Pancreas (tissue), 10 donors: ENCODE measurements around the gene ACTL7A. TPM values are rescaled to one million over a fixed set of nuclear protein-coding genes. Genes with fewer than 3 reads are reported as not detected.
"Not testable (repeated sequence)": the region's sequence is repeated elsewhere in the genome, so short reads cannot be mapped to it uniquely, and the experiment has no call there.

Experiments used
- ATAC-seq, 4 donors: fragments of 200-7000 bp; cut with Tn5 transposase; one replicate each; pipeline versions ENCODE4 v1.8.0 to v1.9.1; 2020; ENCODE audit warnings: mild to moderate bottlenecking in 4 of 4, moderate library complexity in 4 of 4
- DNase-seq, 6 donors: peaks; one replicate each; pipeline ENCODE4 v3.0.0-alpha.2; 2020
- FAIRE-seq: peaks from 2 replicates; lab custom pipeline; 2012; peaks lifted over from hg19 to GRCh38; lab: Jason Lieb, UNC
- H3K27ac ChIP-seq, 4 donors: fragments of 200-600 bp; sonication (generic); 1 replicate in 3 of 4; 2 replicates in 1 of 4; pipeline versions ENCODE4 v1.5.0 to v1.8.0; 2020
- H3K27me3 ChIP-seq, 4 donors: fragments of 200-600 bp; one replicate each; pipeline ENCODE4 v1.8.0; 2021
- H3K36me3 ChIP-seq, 3 donors: fragments of 200-600 bp; sonication (generic) in 1 of 3; one replicate each; pipeline versions ENCODE4 v1.5.0 to v1.8.0; 2020 to 2021
- H3K4me1 ChIP-seq, 3 donors: fragments of 200-600 bp; one replicate each; pipeline ENCODE4 v1.8.0; 2021
- H3K4me3 ChIP-seq, 4 donors: fragments of 200-600 bp; sonication (generic) in 2 of 4; one replicate each; pipeline versions ENCODE4 v1.5.0 to v1.8.0; 2020 to 2021
- H3K9me3 ChIP-seq, 4 donors: fragments of 200-600 bp; one replicate each; pipeline ENCODE4 v1.8.0; 2021
- WGBS, 2 donors: extraction: QIAGEN DNeasy Blood & Tissue Kit; methylation state at CpG; one replicate each; pipeline ENCODE4 v1.1.7; 2013; 5-methylcytosine and 5-hydroxymethylcytosine counted together
- intact Hi-C, 3 donors: fragments of 100-400 bp; cut with DNase I; formaldehyde crosslinking; loops; one replicate each; pipeline versions ENCODE4 v1.11.1 to v1.14.2; 2022
- polyA plus RNA-seq, 2 donors: library from polyadenylated mRNA; stranded (reverse); fragments of 200-250 nt; gene quantifications; one replicate each; pipeline ENCODE4 v1.2.3, GENCODE V29; 2013
- total RNA-seq, 6 donors: library from RNA; stranded (reverse); fragmentation: NEBNext Ultra II Directional in 4 of 6; extraction: Animal tissue kit (Norgen Biotek cat#: 25700) in 4 of 6; gene quantifications; one replicate each; pipeline versions ENCODE4 v1.2.1 to v1.2.4, GENCODE V29; 2021 to 2023
- TF ChIP-seq, protein P1 (sequence below), 4 donors: fragments of 200-600 bp; sonication (generic) in 3 of 4; IDR thresholded peaks; one replicate each; pipeline versions ENCODE4 v1.5.0 to v1.8.0; 2021; ENCODE audit warnings: antibody characterized with exemption in 4 of 4
- donor health status: healthy with polysubstance abuse.
- donor health status: DM: no; HTN: no; CAD: no; lungs with moderate emphysema.
- donor health status: DM: no; HTN: no; CAD: no.
- donor health status: control.
- donor health status: control.
- donor health status: Bipolar disorder and iron deficiency.
- donor health status: DM: yes; HTN: yes; CAD: no.
- donor health status: DM: no; HTN: no; CAD: no.
- donor health status: DM: no; HTN: no; CAD: no.
- donor health status: DM: yes; HTN: yes; CAD: no.

ACTL7A gene
- total and polyA plus RNA-seq, 8 donors: not detected

DNA sequence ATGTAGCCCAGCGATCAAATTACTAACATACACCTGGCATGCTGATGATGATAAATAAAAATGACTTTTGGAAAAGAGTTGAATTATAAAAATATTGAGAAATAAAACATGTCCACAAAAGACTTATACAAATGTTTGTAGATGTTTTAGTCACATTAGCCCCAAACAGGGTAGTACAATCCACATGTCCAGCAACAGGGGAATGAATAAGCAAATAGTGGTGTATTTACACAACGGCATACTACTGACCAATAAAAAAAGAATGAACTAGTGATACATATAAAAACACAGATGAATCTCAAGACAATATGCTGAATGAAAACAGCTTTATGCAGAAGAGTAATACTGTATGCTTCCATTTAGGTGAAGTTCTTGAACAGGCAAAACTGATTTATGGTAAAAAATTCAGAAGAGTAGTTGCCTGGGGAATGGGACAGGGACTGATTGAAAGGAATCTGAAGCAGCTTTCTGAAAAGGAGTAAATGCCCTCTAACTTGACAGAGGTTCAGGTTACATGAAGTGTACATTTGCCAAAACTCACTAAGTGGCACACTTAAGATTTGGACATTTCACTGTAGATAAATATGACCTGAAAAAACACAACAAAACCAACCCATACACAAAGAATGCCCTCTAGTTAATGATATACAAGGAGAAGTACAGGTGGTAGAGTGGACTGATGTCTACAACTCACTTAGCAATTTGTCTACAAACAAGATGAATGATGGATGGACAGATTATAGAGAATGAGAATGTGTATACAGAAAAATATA is 35.4 kb downstream of the ACTL7A start:
- H3K9me3 ChIP-seq: no peaks in the 10 kb centered on the region
- TF ChIP-seq, protein P1, sequence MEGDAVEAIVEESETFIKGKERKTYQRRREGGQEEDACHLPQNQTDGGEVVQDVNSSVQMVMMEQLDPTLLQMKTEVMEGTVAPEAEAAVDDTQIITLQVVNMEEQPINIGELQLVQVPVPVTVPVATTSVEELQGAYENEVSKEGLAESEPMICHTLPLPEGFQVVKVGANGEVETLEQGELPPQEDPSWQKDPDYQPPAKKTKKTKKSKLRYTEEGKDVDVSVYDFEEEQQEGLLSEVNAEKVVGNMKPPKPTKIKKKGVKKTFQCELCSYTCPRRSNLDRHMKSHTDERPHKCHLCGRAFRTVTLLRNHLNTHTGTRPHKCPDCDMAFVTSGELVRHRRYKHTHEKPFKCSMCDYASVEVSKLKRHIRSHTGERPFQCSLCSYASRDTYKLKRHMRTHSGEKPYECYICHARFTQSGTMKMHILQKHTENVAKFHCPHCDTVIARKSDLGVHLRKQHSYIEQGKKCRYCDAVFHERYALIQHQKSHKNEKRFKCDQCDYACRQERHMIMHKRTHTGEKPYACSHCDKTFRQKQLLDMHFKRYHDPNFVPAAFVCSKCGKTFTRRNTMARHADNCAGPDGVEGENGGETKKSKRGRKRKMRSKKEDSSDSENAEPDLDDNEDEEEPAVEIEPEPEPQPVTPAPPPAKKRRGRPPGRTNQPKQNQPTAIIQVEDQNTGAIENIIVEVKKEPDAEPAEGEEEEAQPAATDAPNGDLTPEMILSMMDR (IDR thresholded peaks at IDR 0.05): no peak
- H3K4me1 ChIP-seq: no peaks in the 10 kb centered on the region
- ATAC-seq: no peak
- DNase-seq: no peak
- H3K36me3 ChIP-seq: peaks cover 0 to 56% (median 6%) of the 10 kb centered on the region in 3 donors
- no peaks in the 10 kb centered on the region for H3K27me3 ChIP-seq
- H3K4me3 ChIP-seq: no peak overlapping the region
- WGBS, 2 donors: 92 to 97% methylated on average over 2 of the region's 2 CpGs
- FAIRE-seq: no peak
- no peak overlapping the region for H3K27ac ChIP-seq
- intact Hi-C loops: no loop called here

DNA sequence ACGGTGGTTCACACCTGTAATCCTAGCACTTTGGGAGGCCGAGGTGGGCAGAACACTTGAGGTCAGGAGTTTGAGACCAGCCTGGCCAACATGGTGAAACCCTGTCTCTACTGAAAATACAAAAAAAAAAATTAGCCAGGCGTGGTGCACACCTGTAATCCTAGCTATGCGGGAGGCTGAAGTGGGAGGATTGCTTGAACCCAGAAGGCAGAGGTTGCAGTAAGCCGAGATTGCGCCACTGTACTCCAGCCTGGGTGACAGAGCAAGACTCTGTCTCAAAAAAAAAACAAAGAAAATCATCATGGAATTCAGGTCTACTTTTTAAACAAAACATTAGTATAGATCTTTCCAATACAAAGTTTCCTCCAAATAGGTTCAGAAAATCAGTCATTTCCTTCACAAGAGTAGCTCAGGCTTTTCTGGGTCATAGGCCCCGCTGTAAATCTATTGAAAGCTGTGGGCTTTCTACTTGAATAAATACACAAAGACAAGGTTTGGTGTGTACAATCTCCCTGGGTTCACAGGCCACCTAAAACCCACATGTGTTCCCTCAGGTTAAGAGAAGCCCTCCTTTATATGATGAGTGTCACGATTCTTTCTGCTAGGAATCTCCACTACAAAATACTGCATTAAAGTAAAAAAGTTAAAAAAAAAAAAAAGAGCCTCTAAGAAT is 37.1 kb downstream of the ACTL7A start:
- H3K9me3 ChIP-seq, H3K4me3 ChIP-seq, H3K4me1 ChIP-seq, H3K27ac ChIP-seq, ATAC-seq, H3K27me3 ChIP-seq, intact Hi-C loops, DNase-seq, FAIRE-seq: not testable (repeated sequence)
- H3K36me3 ChIP-seq: peaks cover 0 to 41% (median 6%) of the 10 kb centered on the region in 3 donors
- WGBS, 2 donors: 94 to 95% methylated on average over 8 of the region's 8 CpGs

DNA sequence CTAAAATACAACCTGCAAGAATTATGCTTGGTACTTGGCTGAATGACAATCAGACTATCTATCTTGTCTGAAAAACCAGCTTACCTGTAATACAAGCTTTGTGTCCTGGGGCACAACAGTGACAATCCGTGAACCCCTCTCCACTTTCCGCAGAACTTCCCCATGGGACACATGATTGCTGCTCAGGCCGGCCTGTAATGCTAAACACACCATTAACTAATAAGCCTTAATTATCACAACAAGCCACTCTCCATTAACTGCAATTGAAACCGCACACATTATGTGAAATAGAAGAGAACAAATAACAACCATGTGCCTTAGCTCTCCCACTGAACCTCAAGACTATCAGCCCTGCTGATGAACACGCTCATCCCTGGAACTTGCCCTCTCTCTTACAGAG is 38.1 kb downstream of the ACTL7A start:
- no peaks in the 10 kb centered on the region for H3K27me3 ChIP-seq
- FAIRE-seq: no peak
- intact Hi-C loops: no loop called here

DNA sequence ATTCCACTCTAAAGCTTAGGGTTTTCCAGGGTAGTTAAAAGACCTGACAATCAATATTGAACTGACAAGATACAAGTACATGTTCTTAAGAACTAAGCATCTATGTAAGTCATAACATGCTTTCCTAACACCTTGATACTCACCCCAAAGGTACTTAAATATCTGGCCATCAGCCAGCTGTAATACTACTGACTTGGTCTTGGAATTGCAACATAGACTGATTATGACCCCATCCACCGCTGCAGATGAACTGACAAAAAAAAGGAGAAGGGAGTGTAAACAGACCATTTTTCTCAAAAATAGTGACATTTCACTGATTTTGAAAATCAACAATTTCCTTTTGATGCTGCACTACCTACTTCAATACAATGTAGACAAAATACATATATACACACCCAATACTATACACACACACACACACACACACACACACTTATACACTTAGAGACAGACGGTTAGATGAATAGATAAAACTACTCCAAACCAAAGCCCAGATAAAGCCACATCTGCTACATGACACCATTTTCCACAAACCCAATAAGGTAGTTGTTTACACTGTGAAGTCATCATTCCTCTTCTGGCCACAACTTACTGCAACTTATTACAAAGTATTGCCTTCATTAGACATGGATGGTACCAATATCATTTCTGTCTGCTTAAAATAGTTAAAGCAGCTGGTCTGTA is 41.5 kb downstream of the ACTL7A start:
- H3K36me3 ChIP-seq: peaks cover 0 to 36% (median 27%) of the 10 kb centered on the region in 3 donors

More for the DNA sequence above, 38.1 kb downstream of the ACTL7A start:
- Histone ChIP-seq H3K4me1 (no peaks in the 10 kb centered on the region), H3K4me3 (no peak overlapping the region), H3K9me3 (no peaks in the 10 kb centered on the region), H3K27ac (no peak overlapping the region), H3K36me3 (peaks cover 0 to 41% (median 11%) of the 10 kb centered on the region in 3 donors)
- 85 to 92% methylated on average over 5 of the region's 5 CpGs for WGBS, 2 donors
- no peak for DNase-seq
- TF ChIP-seq, protein P1 (IDR thresholded peaks at IDR 0.05): no peak
- no peak for ATAC-seq

DNA sequence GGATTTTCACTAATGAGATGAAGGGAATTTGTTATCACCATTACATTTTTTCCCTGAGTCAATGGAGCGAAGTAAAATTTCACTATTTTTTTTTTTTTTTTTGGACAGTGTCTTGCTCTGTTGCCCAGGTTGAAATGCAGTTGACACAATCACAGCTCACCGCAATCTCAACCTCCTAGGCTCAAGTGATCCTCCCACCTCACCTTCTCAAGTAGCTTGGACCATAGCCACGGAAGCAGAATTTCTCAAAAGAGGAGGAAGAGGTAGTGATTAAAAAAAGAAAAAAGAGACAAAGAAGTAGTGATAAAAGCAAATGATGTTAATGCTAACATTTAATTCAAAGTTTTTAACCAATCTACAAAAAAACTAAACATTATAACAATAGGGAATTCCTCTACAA is 42.1 kb downstream of the ACTL7A start:
- FAIRE-seq (no peak), DNase-seq (no peak), ATAC-seq (no peak)
- Histone ChIP-seq H3K36me3 (peaks cover 0 to 36% (median 31%) of the 10 kb centered on the region in 3 donors), H3K9me3 (no peaks in the 10 kb centered on the region), H3K4me1 (no peaks in the 10 kb centered on the region), H3K27me3 (no peaks in the 10 kb centered on the region), H3K4me3 (no peak overlapping the region), H3K27ac (no peak overlapping the region)
- WGBS, 2 donors: 93 to 97% methylated on average over 3 of the region's 3 CpGs
- TF ChIP-seq, protein P1 (IDR thresholded peaks at IDR 0.05): no peak
- intact Hi-C loops: no loop called here

More for the DNA sequence above, 41.5 kb downstream of the ACTL7A start:
- Histone ChIP-seq H3K27me3 (no peaks in the 10 kb centered on the region), H3K9me3 (no peaks in the 10 kb centered on the region), H3K27ac (no peak overlapping the region), H3K4me1 (no peaks in the 10 kb centered on the region), H3K4me3 (no peak overlapping the region)
- FAIRE-seq (no peak), DNase-seq (no peak), ATAC-seq (no peak)
- TF ChIP-seq, protein P1 (IDR thresholded peaks at IDR 0.05): no peak
- WGBS, 2 donors: 73 to 80% methylated on average over 2 of the region's 2 CpGs
- intact Hi-C loops: no loop called here
